Measurements from ENCODE around the gene HYAL1.

HYAL1 gene

GRCh38 chr3:50269460-50269859, 33.9 kb downstream of the HYAL1 start:
- no peak for TF ChIP-seq ZFX (IDR thresholded peaks at IDR 0.05; ENCODE audit: borderline replicate concordance)
- TF ChIP-seq, protein P1, sequence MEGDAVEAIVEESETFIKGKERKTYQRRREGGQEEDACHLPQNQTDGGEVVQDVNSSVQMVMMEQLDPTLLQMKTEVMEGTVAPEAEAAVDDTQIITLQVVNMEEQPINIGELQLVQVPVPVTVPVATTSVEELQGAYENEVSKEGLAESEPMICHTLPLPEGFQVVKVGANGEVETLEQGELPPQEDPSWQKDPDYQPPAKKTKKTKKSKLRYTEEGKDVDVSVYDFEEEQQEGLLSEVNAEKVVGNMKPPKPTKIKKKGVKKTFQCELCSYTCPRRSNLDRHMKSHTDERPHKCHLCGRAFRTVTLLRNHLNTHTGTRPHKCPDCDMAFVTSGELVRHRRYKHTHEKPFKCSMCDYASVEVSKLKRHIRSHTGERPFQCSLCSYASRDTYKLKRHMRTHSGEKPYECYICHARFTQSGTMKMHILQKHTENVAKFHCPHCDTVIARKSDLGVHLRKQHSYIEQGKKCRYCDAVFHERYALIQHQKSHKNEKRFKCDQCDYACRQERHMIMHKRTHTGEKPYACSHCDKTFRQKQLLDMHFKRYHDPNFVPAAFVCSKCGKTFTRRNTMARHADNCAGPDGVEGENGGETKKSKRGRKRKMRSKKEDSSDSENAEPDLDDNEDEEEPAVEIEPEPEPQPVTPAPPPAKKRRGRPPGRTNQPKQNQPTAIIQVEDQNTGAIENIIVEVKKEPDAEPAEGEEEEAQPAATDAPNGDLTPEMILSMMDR (IDR thresholded peaks at IDR 0.05): no peak
- peak overlapping the region; percentile 73 for H3K27ac ChIP-seq

- peak within 1 kb of the TSS; percentile 73 for H3K27ac ChIP-seq
- no peak for TF ChIP-seq ZFX (IDR thresholded peaks at IDR 0.05; ENCODE audit: borderline replicate concordance)
Observed at GRCh38 chr3:50268703-50269451, 34.5 kb downstream of the HYAL1 start, which contains the start of gene SEMA3B. Gene SEMA3B (plus strand): TSS chr3:50269147. CDS start chr3:50269241, 94 bp downstream.

GRCh38 chr3:50268276-50268675, 35.1 kb downstream of the HYAL1 start:
- TF ChIP-seq, protein P1 (IDR thresholded peaks at IDR 0.05): no peak

GRCh38 chr3:50267280-50267913, 36.0 kb downstream of the HYAL1 start:
- H3K27ac ChIP-seq: peak overlapping the region; percentile 73
- TF ChIP-seq, protein P1 (IDR thresholded peaks at IDR 0.05): no peak
- TF ChIP-seq ZFX (IDR thresholded peaks at IDR 0.05; ENCODE audit: borderline replicate concordance): no peak

More at GRCh38 chr3:50268276-50268675, 35.1 kb downstream of the HYAL1 start:
- peak overlapping the region; percentile 73 for H3K27ac ChIP-seq

DNA sequence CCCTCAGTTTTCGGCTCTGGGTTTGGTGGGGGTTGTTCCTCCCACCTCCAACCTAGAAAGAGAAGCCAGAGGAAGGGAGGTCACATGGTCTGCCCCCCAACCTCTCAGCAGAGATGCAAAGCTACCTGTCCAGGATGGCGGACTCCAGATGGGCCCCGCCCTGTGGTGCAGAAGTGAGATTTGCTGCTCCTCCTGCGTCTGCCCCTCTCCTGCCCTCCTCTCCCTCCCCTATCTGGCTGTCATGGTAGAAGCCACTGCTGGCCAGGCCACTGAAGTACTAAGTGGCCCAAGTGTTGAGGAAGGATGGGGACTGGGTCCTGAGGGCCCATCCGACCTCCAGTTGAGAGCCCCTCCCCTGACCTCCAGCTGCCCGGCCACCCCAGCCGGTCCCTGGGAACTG, 36.5 kb downstream of the HYAL1 start:
- no peak for TF ChIP-seq ZFX (IDR thresholded peaks at IDR 0.05; ENCODE audit: borderline replicate concordance)
- TF ChIP-seq, protein P1 (IDR thresholded peaks at IDR 0.05): no peak
- H3K27ac ChIP-seq: peak overlapping the region; percentile 73

- H3K27ac ChIP-seq: peak overlapping the region; percentile 73
- no peak for TF ChIP-seq ZFX (IDR thresholded peaks at IDR 0.05; ENCODE audit: borderline replicate concordance)
- TF ChIP-seq, protein P1 (IDR thresholded peaks at IDR 0.05): no peak
Observed at GRCh38 chr3:50266017-50266416, 37.4 kb downstream of the HYAL1 start.

GRCh38 chr3:50265571-50265970, 37.8 kb downstream of the HYAL1 start:
- H3K27ac ChIP-seq: peak overlapping the region; percentile 73
- no peak for TF ChIP-seq ZFX (IDR thresholded peaks at IDR 0.05; ENCODE audit: borderline replicate concordance)
- TF ChIP-seq, protein P1 (IDR thresholded peaks at IDR 0.05): no peak

All from 22Rv1 (cell line).